Neural crest cell (in vitro differentiated cells): ENCODE measurements around the gene NMRK1. TPM values are rescaled to one million over a fixed set of nuclear protein-coding genes. Genes with fewer than 3 reads are reported as not detected.

ENCODE experiments used
- DNase-seq: peaks from one replicate; pipeline ENCODE4 v3.0.0; 2021; ENCODE audit warnings: low read depth, mixed read lengths, low spot score
- H3K27ac Mint-ChIP-seq: one replicate; pipeline ENCODE4 v1.8.0; 2021; ENCODE audit warnings: mild to moderate bottlenecking, mixed read lengths; ENCODE audit not compliant: unreplicated experiment
- H3K27me3 Mint-ChIP-seq: 2 replicates; pipeline ENCODE4 v1.8.0; 2021; ENCODE audit warnings: low read depth, mild to moderate bottlenecking, mixed read lengths
- H3K36me3 Mint-ChIP-seq: 2 replicates; pipeline ENCODE4 v1.8.0; 2021; ENCODE audit warnings: low read depth, mild to moderate bottlenecking, mixed read lengths
- H3K4me1 Mint-ChIP-seq: 2 replicates; pipeline ENCODE4 v1.8.0; 2021; ENCODE audit warnings: mixed read lengths
- H3K4me3 Mint-ChIP-seq: one replicate; pipeline ENCODE4 v1.8.0; 2021; ENCODE audit warnings: mild to moderate bottlenecking, mixed read lengths
- H3K9me3 Mint-ChIP-seq: 2 replicates; pipeline ENCODE4 v1.8.0; 2021; ENCODE audit warnings: mixed read lengths
- total RNA-seq: library from RNA; stranded (reverse); gene quantifications from 2 replicates; pipeline ENCODE4 v1.2.1, GENCODE V29; 2021
- TF ChIP-seq, protein P1 (sequence below): fragments of 200-600 bp; sonication (generic); conservative IDR thresholded peaks from 2 replicates; pipeline ENCODE4 v1.5.0; 2021; ENCODE audit warnings: antibody characterized with exemption, mild to moderate bottlenecking

Gene NMRK1
- total RNA-seq, 1 donor from 2014 or later: 1.2 TPM

GRCh38 chr9:75130621-75131230 lies 42.8 kb upstream of the NMRK1 start:
- Mint-ChIP-seq H3K4me1 (no peaks in the 10 kb centered on the region), H3K4me3 (no peak overlapping the region), H3K27ac (no peak overlapping the region), H3K27me3 (no peaks in the 10 kb centered on the region), H3K36me3 (no peaks in the 10 kb centered on the region), H3K9me3 (no peaks in the 10 kb centered on the region)
- DNase-seq: no peak
- TF ChIP-seq, protein P1, sequence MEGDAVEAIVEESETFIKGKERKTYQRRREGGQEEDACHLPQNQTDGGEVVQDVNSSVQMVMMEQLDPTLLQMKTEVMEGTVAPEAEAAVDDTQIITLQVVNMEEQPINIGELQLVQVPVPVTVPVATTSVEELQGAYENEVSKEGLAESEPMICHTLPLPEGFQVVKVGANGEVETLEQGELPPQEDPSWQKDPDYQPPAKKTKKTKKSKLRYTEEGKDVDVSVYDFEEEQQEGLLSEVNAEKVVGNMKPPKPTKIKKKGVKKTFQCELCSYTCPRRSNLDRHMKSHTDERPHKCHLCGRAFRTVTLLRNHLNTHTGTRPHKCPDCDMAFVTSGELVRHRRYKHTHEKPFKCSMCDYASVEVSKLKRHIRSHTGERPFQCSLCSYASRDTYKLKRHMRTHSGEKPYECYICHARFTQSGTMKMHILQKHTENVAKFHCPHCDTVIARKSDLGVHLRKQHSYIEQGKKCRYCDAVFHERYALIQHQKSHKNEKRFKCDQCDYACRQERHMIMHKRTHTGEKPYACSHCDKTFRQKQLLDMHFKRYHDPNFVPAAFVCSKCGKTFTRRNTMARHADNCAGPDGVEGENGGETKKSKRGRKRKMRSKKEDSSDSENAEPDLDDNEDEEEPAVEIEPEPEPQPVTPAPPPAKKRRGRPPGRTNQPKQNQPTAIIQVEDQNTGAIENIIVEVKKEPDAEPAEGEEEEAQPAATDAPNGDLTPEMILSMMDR: no peak

GRCh38 chr9:75130172-75130571 lies 42.2 kb upstream of the NMRK1 start:
- Mint-ChIP-seq H3K27me3 (no peaks in the 10 kb centered on the region), H3K4me3 (no peak overlapping the region), H3K9me3 (no peaks in the 10 kb centered on the region), H3K27ac (no peak overlapping the region), H3K4me1 (no peaks in the 10 kb centered on the region), H3K36me3 (no peaks in the 10 kb centered on the region)
- DNase-seq: no peak
- TF ChIP-seq, protein P1: no peak

DNA sequence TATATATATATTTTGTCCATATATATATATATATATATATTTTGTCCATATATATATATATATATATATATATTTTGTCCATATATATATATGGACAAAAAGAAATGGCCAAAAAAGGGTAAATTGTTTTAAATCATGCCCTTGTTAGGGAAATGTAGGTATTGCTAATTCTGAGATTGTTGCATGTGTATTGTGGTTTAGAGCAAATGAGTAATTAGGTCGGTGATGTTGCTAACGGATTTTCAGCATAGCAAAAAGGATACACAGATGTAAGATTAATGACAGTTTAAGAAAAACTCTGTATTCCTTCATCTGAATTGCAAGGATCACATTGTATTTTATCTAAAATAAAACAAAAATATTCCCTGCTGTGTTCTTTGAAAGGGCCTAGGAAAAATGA lies 40.6 kb upstream of the NMRK1 start:
- no peak overlapping the region for H3K27ac Mint-ChIP-seq
- no peaks in the 10 kb centered on the region for H3K27me3 Mint-ChIP-seq
- no peak overlapping the region for H3K4me3 Mint-ChIP-seq
- no peaks in the 10 kb centered on the region for H3K36me3 Mint-ChIP-seq
- no peaks in the 10 kb centered on the region for H3K4me1 Mint-ChIP-seq
- DNase-seq: no peak
- no peaks in the 10 kb centered on the region for H3K9me3 Mint-ChIP-seq
- TF ChIP-seq, protein P1: no peak

GRCh38 chr9:75123696-75124095 lies 35.7 kb upstream of the NMRK1 start:
- Mint-ChIP-seq H3K36me3 (no peaks in the 10 kb centered on the region), H3K4me3 (no peak overlapping the region), H3K9me3 (no peaks in the 10 kb centered on the region), H3K27ac (no peak overlapping the region), H3K27me3 (no peaks in the 10 kb centered on the region), H3K4me1 (no peaks in the 10 kb centered on the region)
- TF ChIP-seq, protein P1: no peak
- DNase-seq: no peak

DNA sequence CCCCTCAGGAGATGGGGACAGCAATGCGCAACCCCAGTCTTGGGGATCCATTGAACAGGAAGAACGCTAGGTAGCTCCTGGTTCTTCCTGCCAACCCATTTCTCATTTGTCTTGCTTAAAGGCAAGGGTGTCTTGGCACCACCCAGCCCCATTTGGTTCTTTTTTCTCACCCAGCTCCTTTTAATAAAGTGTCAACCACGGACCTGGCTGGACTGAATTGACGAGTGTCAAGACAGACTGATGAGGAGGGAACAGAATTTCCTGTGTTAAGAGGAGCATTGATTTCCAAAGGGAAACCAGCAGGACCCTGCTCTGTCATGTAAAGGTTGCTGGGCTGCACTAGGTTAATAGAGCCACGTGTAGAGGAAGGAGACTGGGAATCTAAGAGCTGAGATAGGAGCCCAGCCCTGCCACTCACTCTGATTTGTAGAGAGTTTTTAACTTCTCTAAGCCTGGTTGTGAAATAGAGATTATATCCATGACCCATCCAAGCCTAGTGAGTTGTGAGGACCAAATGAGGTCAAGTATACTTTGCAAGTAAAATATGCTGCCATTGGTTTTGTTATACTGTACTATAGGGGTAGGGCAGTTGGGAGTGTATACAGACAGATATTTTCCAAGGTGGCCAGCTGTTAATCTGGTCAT lies 34.1 kb upstream of the NMRK1 start:
- TF ChIP-seq, protein P1: no peak
- Mint-ChIP-seq H3K4me3 (no peak overlapping the region), H3K36me3 (peaks cover 4% of the 10 kb centered on the region), H3K27ac (no peak overlapping the region), H3K4me1 (no peaks in the 10 kb centered on the region), H3K27me3 (no peaks in the 10 kb centered on the region), H3K9me3 (no peaks in the 10 kb centered on the region)
- no peak for DNase-seq
